Cardiac fibroblast (primary cell): ENCODE measurements around the gene CISTR.
"Not testable (repeated sequence)": the region's sequence is repeated elsewhere in the genome, so short reads cannot be mapped to it uniquely, and the experiment has no call there.

Source experiments
- DNase-seq, 2 donors: peaks; one replicate each; pipeline versions ENCODE4 v3.0.0 to v3.0.0-alpha.2; 2010; ENCODE audit warnings: low read depth in 2 of 2
- H3K4me3 ChIP-seq, 2 donors: replicated peaks in 1 of 2; 1 replicate in 1 of 2; 2 replicates in 1 of 2; pipeline ENCODE4 v1.5.1; 2011; ENCODE audit warnings: low read depth in 2 of 2, low read length in 2 of 2, mild to moderate bottlenecking in 2 of 2, moderate library complexity in 1 of 2
- CTCF ChIP-seq: IDR thresholded peaks from one replicate; pipeline ENCODE4 v1.5.1; 2011; ENCODE audit warnings: low read depth, mild to moderate bottlenecking, low read length, inconsistent platforms

The CISTR gene

DNA sequence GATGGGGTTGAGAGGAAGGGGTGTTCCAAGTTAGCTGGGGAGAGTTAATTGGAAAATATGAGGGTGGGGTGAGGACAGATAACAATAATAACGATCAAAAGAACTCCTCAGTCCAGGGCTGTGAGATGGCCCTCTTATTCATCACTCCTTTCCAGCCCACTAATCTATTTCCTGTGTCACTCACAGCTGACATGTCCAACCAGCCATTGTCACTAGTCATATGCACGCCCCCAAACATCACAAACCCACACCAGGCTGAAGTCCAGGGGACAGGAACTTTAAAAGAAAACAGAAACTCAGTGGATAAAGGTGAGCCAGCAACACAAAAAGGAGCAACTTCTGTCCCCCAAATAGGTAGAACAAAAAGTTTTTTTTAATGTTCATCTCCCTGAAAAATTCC is 25.4 kb downstream of the CISTR start:
- no peak for TF ChIP-seq CTCF
- peak overlapping the region; percentile 79 to 84 for H3K4me3 ChIP-seq
- DNase-seq: peak in 1 of 2 donors; percentile 14

- DNase-seq: peak; percentile 25 to 41
- H3K4me3 ChIP-seq: peak overlapping the region; percentile 79 to 84
- TF ChIP-seq CTCF: no peak
These were observed 26.0 kb downstream of the CISTR start for GRCh38 chr12:53725824-53726223.

- DNase-seq: no peak
- no peak for TF ChIP-seq CTCF
- H3K4me3 ChIP-seq: no peak overlapping the region
These were observed 29.2 kb downstream of the CISTR start for GRCh38 chr12:53722450-53723041.

DNA sequence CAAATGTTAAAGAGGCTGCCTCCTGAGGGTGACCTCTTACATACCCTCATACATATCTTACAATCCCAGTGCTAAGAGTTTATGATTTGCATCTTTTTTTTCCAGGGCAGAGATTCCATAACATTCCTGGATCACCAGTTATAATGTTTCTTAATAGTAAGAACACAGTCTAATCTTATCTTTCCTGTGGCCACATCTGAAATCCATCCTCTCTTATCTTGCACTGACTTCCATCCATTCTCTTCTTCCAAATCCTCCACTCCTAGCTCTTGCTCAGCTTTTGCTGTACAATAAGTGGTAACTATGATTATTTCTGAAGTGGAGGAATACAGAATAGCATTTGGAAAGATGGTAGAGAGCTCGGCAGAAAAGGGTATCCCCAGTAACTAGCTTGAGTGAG is 30.8 kb downstream of the CISTR start:
- TF ChIP-seq CTCF: no peak
- H3K4me3 ChIP-seq: no peak overlapping the region
- no peak for DNase-seq

DNA sequence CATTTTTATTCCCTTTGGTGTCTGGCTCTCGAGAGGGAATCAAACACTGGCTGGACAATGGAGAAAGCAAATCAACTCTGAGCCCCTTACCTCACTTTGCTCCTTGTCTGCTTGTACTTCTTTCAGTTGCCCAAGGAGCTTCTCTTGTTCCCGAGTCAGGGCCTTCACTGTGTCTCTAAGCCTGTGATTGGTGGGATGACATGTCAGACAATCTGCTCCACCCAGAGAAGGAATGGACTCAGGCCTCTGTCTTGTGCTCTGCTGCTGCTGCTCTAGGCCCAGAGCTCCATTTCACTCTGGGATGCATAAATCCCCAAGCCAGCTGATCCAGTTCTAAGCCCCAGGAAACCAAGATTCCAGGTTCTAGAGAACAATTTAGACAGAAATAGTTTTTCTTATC is 32.1 kb downstream of the CISTR start:
- DNase-seq: peak in 1 of 2 donors; percentile 27
- H3K4me3 ChIP-seq: no peak overlapping the region
- TF ChIP-seq CTCF: no peak

- not testable (repeated sequence) for H3K4me3 ChIP-seq, DNase-seq
These were observed 33.2 kb downstream of the CISTR start for GRCh38 chr12:53718567-53718966.

DNA sequence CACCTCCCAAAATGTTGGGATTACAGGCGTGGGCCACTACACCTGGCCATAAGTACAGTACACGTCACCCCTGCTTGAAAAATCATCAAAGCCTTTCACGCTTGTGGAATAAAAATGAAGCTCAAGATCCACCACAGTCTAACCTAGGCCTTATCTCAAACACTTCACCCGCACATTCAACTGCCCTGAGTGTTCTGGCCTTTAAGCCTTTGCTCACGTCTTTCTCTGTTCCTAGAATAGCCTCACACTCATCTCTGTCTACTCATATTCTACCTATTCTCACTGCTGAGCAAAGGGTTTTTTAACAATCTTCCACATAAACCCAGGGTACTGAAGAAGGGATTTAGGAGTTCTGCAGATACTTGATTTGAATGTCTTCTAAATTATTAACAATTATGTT is 34.5 kb downstream of the CISTR start:
- no peak overlapping the region for H3K4me3 ChIP-seq
- TF ChIP-seq CTCF: no peak
- no peak for DNase-seq
